GM12878 (cell line): ENCODE data around the gene ITGA8.

ENCODE experiments used
- ATF2 ChIP-seq: IDR thresholded peaks from 2 replicates; pipeline ENCODE4 v1.6.1; 2012; ENCODE audit warnings: low read length, inconsistent platforms
- CTCF ChIP-seq, 3 experiments: IDR thresholded peaks in 2 of 3; conservative IDR thresholded peaks in 1 of 3; 2 replicates each; pipeline ENCODE4 v1.5.1; 2011; ENCODE audit warnings: low read depth in 3 of 3, low read length in 3 of 3, mild to moderate bottlenecking in 3 of 3, control low read depth in 2 of 3, moderate library complexity in 2 of 3, inconsistent platforms in 1 of 3, mixed read lengths in 1 of 3; ENCODE audit not compliant: control insufficient read depth in 2 of 3, insufficient read depth in 1 of 3; ENCODE audit errors: extremely low read depth in 1 of 3
- CUX1 ChIP-seq: IDR thresholded peaks from 2 replicates; pipeline ENCODE4 v1.6.1; 2012; ENCODE audit warnings: improper control_type of control experiment, low read depth, low read length; ENCODE audit not compliant: insufficient replicate concordance
- KDM1A ChIP-seq: fragments of 200-600 bp; sonication (generic); IDR thresholded peaks from 2 replicates; pipeline ENCODE4 v1.6.1; 2016; ENCODE audit warnings: borderline replicate concordance
- POLR2A ChIP-seq: IDR thresholded peaks from 2 replicates; pipeline ENCODE4 v1.6.1; 2011; ENCODE audit warnings: low read depth, mild to moderate bottlenecking, low read length
- SMARCA5 ChIP-seq: fragments of 450-650 bp; IDR thresholded peaks from 2 replicates; pipeline ENCODE4 v1.6.1; 2017; ENCODE audit warnings: mild to moderate bottlenecking

- no peak for TF ChIP-seq CUX1
- TF ChIP-seq CTCF (IDR thresholded peaks at IDR 0.05 in 2 of 3, conservative IDR thresholded peaks at IDR 0.05 in 1 of 3; ENCODE audit: control insufficient read depth in 2 of 3, extremely low read depth in 1 of 3, insufficient read depth in 1 of 3, low read depth in 3 of 3, low read length in 3 of 3), result no peak
- no peak for TF ChIP-seq SMARCA5
- TF ChIP-seq POLR2A, result no peak
- no peak for TF ChIP-seq KDM1A
- TF ChIP-seq ATF2, result no peak
Observed at GRCh38 chr10:15661574-15661973, 58.1 kb downstream of the ITGA8 start.
